Tibial artery (tissue), 4 donors: ENCODE results near the gene COL6A3.

Experiments used
- DNase-seq, 2 donors: peaks; one replicate each; pipeline ENCODE4 v3.0.0-alpha.2; 2019
- H3K27ac ChIP-seq, 2 donors: fragments of 200-600 bp; sonication (generic) in 1 of 2; 1 replicate in 1 of 2; 2 replicates in 1 of 2; pipeline ENCODE4 v1.5.1; 2018 to 2019; ENCODE audit warnings: mild to moderate bottlenecking in 1 of 2
- H3K27me3 ChIP-seq, 2 donors: fragments of 200-600 bp; sonication (generic) in 1 of 2; one replicate each; pipeline versions ENCODE4 v1.5.1 to v1.6.0; 2016 to 2019
- H3K36me3 ChIP-seq, 3 donors: fragments of 200-600 bp; sonication (generic) in 2 of 3; one replicate each; pipeline ENCODE4 v1.5.1; 2016 to 2019; ENCODE audit warnings: mild to moderate bottlenecking in 2 of 3
- H3K4me1 ChIP-seq, 4 donors: fragments of 200-600 bp; sonication (generic) in 2 of 4; 1 replicate in 3 of 4; 2 replicates in 1 of 4; pipeline ENCODE4 v1.5.1; 2016 to 2019
- H3K4me3 ChIP-seq, 2 donors: fragments of 200-600 bp; sonication (generic) in 1 of 2; 1 replicate in 1 of 2; 2 replicates in 1 of 2; pipeline ENCODE4 v1.5.1; 2018 to 2019; ENCODE audit warnings: mild to moderate bottlenecking in 2 of 2
- H3K9me3 ChIP-seq, 3 donors: fragments of 200-600 bp; sonication (generic) in 1 of 3; one replicate each; pipeline ENCODE4 v1.5.1; 2016 to 2019
- CTCF ChIP-seq, 2 experiments: fragments of 200-600 bp in 1 of 2; fragments of 450-650 bp in 1 of 2; IDR thresholded peaks; one replicate each; pipeline ENCODE4 v1.5.1; 2017 to 2019; ENCODE audit warnings: antibody characterized with exemption in 2 of 2, mild to moderate bottlenecking in 1 of 2, moderate library complexity in 1 of 2
- intact Hi-C: fragments of 100-400 bp; cut with DNase I; formaldehyde crosslinking; loops from one replicate; pipeline ENCODE4 v1.15.0; 2023; ENCODE audit warnings: low total_unique reads

COL6A3 gene

GRCh38 chr2:237319887-237320286, 94.1 kb downstream of the COL6A3 start:
- H3K27ac ChIP-seq: peak overlapping the region; percentile 94 to 98
- H3K27me3 ChIP-seq: no peaks in the 10 kb centered on the region
- H3K9me3 ChIP-seq: no peaks in the 10 kb centered on the region
- no peak for DNase-seq
- peaks cover 2 to 95% (median 64%) of the 10 kb centered on the region in 4 donors for H3K4me1 ChIP-seq
- H3K4me3 ChIP-seq: no peak overlapping the region
- no peak for TF ChIP-seq CTCF (IDR thresholded peaks at IDR 0.05)
- no peaks in the 10 kb centered on the region for H3K36me3 ChIP-seq
- intact Hi-C loops: loop anchor here (10.0 kb wide), 1 partner anchor 155 kb away; no protein-coding TSS in a partner anchor

- Histone ChIP-seq H3K4me1 (peaks cover 4 to 95% (median 64%) of the 10 kb centered on the region in 4 donors), H3K4me3 (no peak overlapping the region), H3K9me3 (no peaks in the 10 kb centered on the region), H3K36me3 (no peaks in the 10 kb centered on the region), H3K27me3 (no peaks in the 10 kb centered on the region), H3K27ac (peak overlapping the region; percentile 94 to 98)
- intact Hi-C loops: loop anchor here (10.0 kb wide), 1 partner anchor 156 kb away; no protein-coding TSS in a partner anchor
- DNase-seq: no peak
- no peak for TF ChIP-seq CTCF (IDR thresholded peaks at IDR 0.05)
These were observed 94.7 kb downstream of the COL6A3 start for GRCh38 chr2:237319086-237319820.

- H3K4me3 ChIP-seq: no peak overlapping the region
- intact Hi-C loops: loop anchor here (10.0 kb wide), 1 partner anchor 158 kb away; no protein-coding TSS in a partner anchor
- no peaks in the 10 kb centered on the region for H3K27me3 ChIP-seq
- H3K9me3 ChIP-seq: no peaks in the 10 kb centered on the region
- no peak for TF ChIP-seq CTCF (IDR thresholded peaks at IDR 0.05)
- peak overlapping the region; percentile 94 to 98 for H3K27ac ChIP-seq
- H3K36me3 ChIP-seq: no peaks in the 10 kb centered on the region
- no peak for DNase-seq
- peaks cover 4 to 72% (median 45%) of the 10 kb centered on the region in 4 donors for H3K4me1 ChIP-seq
These were observed 97.6 kb downstream of the COL6A3 start for GRCh38 chr2:237316339-237316738.

GRCh38 chr2:237315829-237316225, 98.1 kb downstream of the COL6A3 start:
- H3K27me3 ChIP-seq: no peaks in the 10 kb centered on the region
- peak overlapping the region; percentile 94 to 98 for H3K27ac ChIP-seq
- H3K4me3 ChIP-seq: no peak overlapping the region
- H3K36me3 ChIP-seq: no peaks in the 10 kb centered on the region
- no peak for DNase-seq
- no peak for TF ChIP-seq CTCF (IDR thresholded peaks at IDR 0.05)
- intact Hi-C loops: loop anchor here (10.0 kb wide), 1 partner anchor 159 kb away; no protein-coding TSS in a partner anchor
- H3K9me3 ChIP-seq: no peaks in the 10 kb centered on the region
- H3K4me1 ChIP-seq: peaks cover 4 to 70% (median 42%) of the 10 kb centered on the region in 4 donors

GRCh38 chr2:237315170-237315828, 98.7 kb downstream of the COL6A3 start:
- H3K27me3 ChIP-seq: no peaks in the 10 kb centered on the region
- intact Hi-C loops: loop anchor here (10.0 kb wide), 1 partner anchor 160 kb away; no protein-coding TSS in a partner anchor
- DNase-seq: peak; percentile 90 to 97
- peaks cover 4 to 70% (median 41%) of the 10 kb centered on the region in 4 donors for H3K4me1 ChIP-seq
- H3K36me3 ChIP-seq: no peaks in the 10 kb centered on the region
- H3K27ac ChIP-seq: peak overlapping the region; percentile 94 to 98
- peak; percentile 63 to 65 for TF ChIP-seq CTCF (IDR thresholded peaks at IDR 0.05)
- no peaks in the 10 kb centered on the region for H3K9me3 ChIP-seq
- no peak overlapping the region for H3K4me3 ChIP-seq
